ENCODE data around the gene POTEJ. TPM values are rescaled to one million over a fixed set of nuclear protein-coding genes. Genes with fewer than 3 reads are reported as not detected.
"Not testable (repeated sequence)": the region's sequence is repeated elsewhere in the genome, so short reads cannot be mapped to it uniquely, and the experiment has no call there.

The POTEJ gene
- total and polyA plus RNA-seq, 3 donors from 2014 or later: 6.0 to 76.1 (median 17.2) TPM

DNA sequence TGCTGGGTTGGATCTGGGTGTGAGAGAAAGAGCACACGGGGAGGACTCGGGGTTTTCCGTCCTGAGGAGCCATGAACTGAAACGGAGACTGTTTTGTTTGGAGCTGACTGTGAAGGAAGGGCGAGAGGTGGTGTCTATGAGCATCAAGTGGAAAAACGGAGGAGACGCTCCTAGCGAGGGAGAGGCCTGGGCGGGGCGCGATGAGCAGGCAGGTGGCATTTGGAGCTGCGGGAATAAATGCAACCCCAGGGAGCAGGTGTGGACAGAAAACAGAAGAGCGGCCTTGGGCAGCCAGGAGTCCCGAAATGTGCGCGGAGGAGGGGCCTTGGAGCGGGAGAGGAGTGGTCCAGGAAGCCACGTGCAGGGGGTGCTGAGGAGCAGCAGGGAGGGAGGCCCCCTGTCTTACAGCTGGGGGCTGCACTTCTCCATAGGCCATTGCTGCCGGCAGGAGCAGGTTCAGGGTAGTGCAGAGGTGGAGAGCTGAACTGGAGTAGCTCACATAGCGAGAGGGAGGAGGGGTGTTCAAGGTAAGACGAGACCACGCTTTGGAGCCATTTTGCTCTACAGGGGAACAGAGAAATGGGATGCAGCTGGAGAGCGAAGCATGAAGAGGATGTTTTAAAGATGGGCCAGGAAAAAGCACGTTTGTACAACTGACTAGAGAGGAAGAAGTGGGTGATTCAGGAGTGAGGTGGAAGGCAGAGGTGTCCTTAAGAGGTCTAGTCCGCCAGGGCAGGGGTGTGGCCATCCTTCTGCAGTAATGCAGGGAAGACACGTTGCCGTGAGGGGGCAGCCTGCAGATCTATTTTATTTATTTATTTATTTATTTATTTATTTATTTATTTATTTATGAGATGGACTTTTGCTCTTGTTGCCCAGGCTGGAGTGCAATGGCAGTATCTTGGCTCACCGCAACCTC is 2.0 kb upstream of the POTEJ start:
- H3K36me3 ChIP-seq (ENCODE audit: low read depth, missing control alignments); H3K9me3 ChIP-seq; DNase-seq; intact Hi-C loops (cut with DNase I; ENCODE audit: low total_unique reads); H3K4me3 ChIP-seq; H3K4me1 ChIP-seq; H3K27me3 ChIP-seq; H3K27ac ChIP-seq: not testable (repeated sequence)
- 32 to 51% methylated on average over 5 to 7 of the region's 28 CpGs for WGBS, 2 donors

GRCh38 chr2:130610486-130610885 is 754 bp upstream of the POTEJ start:
- intact Hi-C loops (cut with DNase I; ENCODE audit: low total_unique reads); H3K27ac ChIP-seq; DNase-seq; H3K27me3 ChIP-seq; H3K36me3 ChIP-seq (ENCODE audit: low read depth, missing control alignments); H3K4me1 ChIP-seq; H3K4me3 ChIP-seq; H3K9me3 ChIP-seq: not testable (repeated sequence)
- 73 to 76% methylated on average over 13 to 14 of the region's 15 CpGs for WGBS, 2 donors

DNA sequence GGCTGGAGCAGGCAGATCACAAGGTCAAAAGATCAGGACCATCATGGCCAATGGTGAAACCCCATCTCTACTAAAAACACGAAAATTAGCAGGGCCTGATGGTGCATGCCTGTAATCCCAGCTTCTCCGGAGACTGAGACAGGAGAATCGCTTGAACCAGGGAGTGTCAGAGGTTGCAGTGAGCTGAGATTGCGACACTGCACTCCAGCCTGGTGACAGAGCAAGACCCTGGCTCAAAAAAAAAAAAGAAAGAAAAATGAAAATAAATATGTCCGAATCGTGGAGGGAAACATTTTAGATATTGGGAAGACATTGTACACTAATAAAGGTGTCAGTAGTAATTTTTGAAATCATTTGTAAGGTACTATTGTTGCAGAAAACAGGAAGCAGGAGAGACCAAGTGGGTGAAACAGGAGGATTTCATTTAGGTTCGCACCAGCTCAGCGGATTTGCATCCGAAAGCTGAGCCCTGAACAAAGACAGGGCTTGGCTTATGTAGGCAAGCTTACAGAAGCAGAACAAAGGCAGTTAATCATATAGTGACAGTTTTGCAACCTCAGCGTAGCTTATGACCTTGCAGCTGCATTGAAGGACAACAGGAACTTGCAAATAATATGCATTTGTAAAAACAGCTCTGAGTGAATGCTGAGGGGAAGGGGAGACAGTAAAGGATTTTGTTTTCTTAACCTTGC is 17.7 kb downstream of the POTEJ start:
- H3K9me3 ChIP-seq; intact Hi-C loops (cut with DNase I; ENCODE audit: low total_unique reads); H3K36me3 ChIP-seq (ENCODE audit: low read depth, missing control alignments); H3K4me3 ChIP-seq; H3K27ac ChIP-seq; DNase-seq; H3K4me1 ChIP-seq; H3K27me3 ChIP-seq: not testable (repeated sequence)
- WGBS, 2 donors: 85 to 86% methylated on average over 7 to 9 of the region's 10 CpGs

- H3K36me3 ChIP-seq (ENCODE audit: low read depth, missing control alignments); H3K27ac ChIP-seq; H3K4me3 ChIP-seq; H3K27me3 ChIP-seq; H3K9me3 ChIP-seq; intact Hi-C loops (cut with DNase I; ENCODE audit: low total_unique reads); H3K4me1 ChIP-seq; DNase-seq: not testable (repeated sequence)
- 70% methylated on average over 2 of the region's 2 CpGs; no CpG with 5 or more reads in 1 of the 2 donors for WGBS, 2 donors
Observed at GRCh38 chr2:130638973-130639372, 27.7 kb downstream of the POTEJ start.

DNA sequence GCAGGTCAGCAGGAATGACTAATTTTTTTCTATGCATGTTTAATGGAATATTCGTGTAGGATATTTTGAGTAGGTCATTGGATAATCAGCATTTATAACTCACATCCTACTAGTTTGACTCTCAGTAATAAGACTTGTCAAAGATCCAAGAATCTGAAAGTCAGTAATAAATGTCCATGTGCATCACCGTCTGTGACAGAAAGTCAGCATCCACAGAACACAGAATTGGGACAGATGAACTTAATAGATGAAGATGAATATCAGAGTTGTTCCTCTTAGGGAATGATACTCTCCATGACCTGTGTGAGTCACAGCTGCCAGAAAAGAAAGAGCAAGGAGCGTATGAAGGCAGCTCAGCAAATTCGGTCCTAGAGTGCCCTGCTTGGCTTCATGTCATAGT is 30.4 kb downstream of the POTEJ start:
- H3K27me3 ChIP-seq; intact Hi-C loops (cut with DNase I; ENCODE audit: low total_unique reads); H3K4me1 ChIP-seq; H3K4me3 ChIP-seq; H3K9me3 ChIP-seq; DNase-seq; H3K27ac ChIP-seq; H3K36me3 ChIP-seq (ENCODE audit: low read depth, missing control alignments): not testable (repeated sequence)
- WGBS, 2 donors: 62 to 74% methylated on average over 3 to 4 of the region's 4 CpGs

GRCh38 chr2:130649285-130649684 is 38.0 kb downstream of the POTEJ start:
- intact Hi-C loops (cut with DNase I; ENCODE audit: low total_unique reads); H3K9me3 ChIP-seq; H3K36me3 ChIP-seq (ENCODE audit: low read depth, missing control alignments); H3K27me3 ChIP-seq; H3K4me3 ChIP-seq; DNase-seq; H3K4me1 ChIP-seq; H3K27ac ChIP-seq: not testable (repeated sequence)
- WGBS, 2 donors: 33 to 43% methylated on average over 1 of the region's 1 CpG

DNA sequence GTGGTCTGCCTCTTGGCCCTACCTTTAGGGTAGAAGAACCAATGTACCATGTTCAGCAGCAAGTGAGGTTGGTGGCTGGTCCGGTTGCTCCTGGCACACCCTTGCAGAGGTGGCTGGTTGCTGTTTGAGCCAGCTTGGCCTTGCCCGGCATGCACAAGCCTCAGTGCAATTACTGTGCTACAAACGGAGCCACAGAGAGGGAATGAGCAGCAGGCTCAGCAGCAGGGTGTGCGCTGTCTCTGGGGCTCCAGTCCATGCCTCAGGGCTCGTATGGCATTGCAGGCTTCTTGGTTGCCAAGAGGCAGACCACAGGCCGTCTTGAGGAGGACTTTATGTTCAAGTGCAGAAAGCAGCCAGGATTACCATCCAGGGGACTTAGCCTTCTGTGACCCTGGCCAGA is 53.3 kb downstream of the POTEJ start:
- intact Hi-C loops (cut with DNase I; ENCODE audit: low total_unique reads); DNase-seq; H3K27ac ChIP-seq; H3K4me3 ChIP-seq; H3K4me1 ChIP-seq; H3K27me3 ChIP-seq; H3K36me3 ChIP-seq (ENCODE audit: low read depth, missing control alignments); H3K9me3 ChIP-seq: not testable (repeated sequence)
- 90% methylated on average over 4 of the region's 6 CpGs; no CpG with 5 or more reads in 1 of the 2 donors for WGBS, 2 donors

GRCh38 chr2:130665596-130665995 is 54.4 kb downstream of the POTEJ start:
- DNase-seq; H3K9me3 ChIP-seq; H3K4me3 ChIP-seq; H3K27me3 ChIP-seq; intact Hi-C loops (cut with DNase I; ENCODE audit: low total_unique reads); H3K4me1 ChIP-seq; H3K27ac ChIP-seq; H3K36me3 ChIP-seq (ENCODE audit: low read depth, missing control alignments): not testable (repeated sequence)
- 82 to 83% methylated on average over 4 to 5 of the region's 5 CpGs for WGBS, 2 donors

DNA sequence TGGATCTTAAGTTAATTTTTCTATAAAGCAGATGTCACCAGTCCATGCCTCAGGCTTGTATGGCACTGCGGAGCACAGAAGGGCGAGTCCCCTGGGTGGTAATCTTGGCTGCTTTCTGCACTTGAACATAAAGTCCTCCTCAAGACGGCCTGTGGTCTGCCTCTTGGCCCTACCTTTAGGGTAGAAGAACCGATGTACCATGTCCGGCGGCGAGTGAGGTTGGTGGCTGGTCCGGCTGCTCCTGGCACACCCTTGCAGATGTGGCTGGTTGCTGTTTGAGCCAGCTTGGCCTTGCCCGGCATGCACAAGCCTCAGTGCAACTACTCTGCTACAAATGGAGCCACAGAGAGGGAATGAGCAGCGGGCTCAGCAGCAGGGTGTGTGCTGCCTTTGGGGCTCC is 56.3 kb downstream of the POTEJ start:
- intact Hi-C loops (cut with DNase I; ENCODE audit: low total_unique reads); H3K27me3 ChIP-seq; H3K4me3 ChIP-seq: not testable (repeated sequence)

GRCh38 chr2:130670026-130670745 is 58.9 kb downstream of the POTEJ start:
- WGBS, 2 donors: 90 to 100% methylated on average over 2 to 7 of the region's 13 CpGs
- H3K27me3 ChIP-seq; H3K4me3 ChIP-seq; H3K36me3 ChIP-seq (ENCODE audit: low read depth, missing control alignments); H3K4me1 ChIP-seq; H3K9me3 ChIP-seq; intact Hi-C loops (cut with DNase I; ENCODE audit: low total_unique reads); H3K27ac ChIP-seq; DNase-seq: not testable (repeated sequence)

More for the DNA sequence above, 56.3 kb downstream of the POTEJ start:
- not testable (repeated sequence) for H3K36me3 ChIP-seq (ENCODE audit: low read depth, missing control alignments); H3K27ac ChIP-seq; H3K4me1 ChIP-seq; H3K9me3 ChIP-seq; DNase-seq
- WGBS, 2 donors: 93 to 95% methylated on average over 3 to 8 of the region's 10 CpGs

DNA sequence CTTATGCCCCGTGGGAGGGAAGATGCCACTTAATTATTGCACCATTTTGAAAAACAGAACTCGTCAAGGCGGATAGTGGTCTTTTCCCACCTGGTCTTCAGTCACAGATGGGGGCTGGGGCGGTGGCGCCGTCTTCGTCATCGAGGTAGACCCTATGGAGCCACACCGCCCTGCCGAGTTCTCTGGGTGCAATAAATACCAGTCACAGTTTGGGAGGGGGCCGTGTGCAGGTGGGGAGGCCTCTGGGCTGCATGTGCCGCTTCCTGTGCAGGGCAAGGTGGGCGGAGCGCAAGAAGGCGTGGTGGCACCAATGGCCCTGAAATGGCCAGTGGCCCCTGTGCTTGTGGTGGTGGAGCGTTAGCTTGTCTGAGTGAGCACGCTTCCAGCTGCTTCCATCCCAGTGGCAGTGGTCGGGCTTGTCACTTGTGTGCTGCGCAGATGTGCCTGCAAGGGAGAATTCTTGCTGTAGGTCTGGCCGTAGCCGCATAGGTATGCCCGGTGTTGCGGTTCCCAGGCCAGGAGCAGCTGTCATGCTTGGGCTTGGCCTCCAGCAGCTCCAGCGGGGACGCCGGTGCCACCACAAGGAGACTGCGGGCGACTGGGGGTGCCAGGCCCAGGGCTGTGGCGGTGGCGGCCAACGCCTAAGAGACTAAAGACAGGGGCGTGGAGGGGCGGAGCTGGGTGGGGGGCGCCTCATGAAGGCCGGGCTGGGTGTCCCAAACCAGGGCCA is 81.0 kb downstream of the POTEJ start:
- H3K4me3 ChIP-seq; H3K36me3 ChIP-seq (ENCODE audit: low read depth, missing control alignments); H3K27ac ChIP-seq; intact Hi-C loops (cut with DNase I; ENCODE audit: low total_unique reads); H3K4me1 ChIP-seq; H3K27me3 ChIP-seq; DNase-seq; H3K9me3 ChIP-seq: not testable (repeated sequence)
- 46 to 50% methylated on average over 8 to 9 of the region's 35 CpGs for WGBS, 2 donors
